Measurements from ENCODE around the gene WNK1. TPM values are rescaled to one million over a fixed set of nuclear protein-coding genes. Genes with fewer than 3 reads are reported as not detected.

The WNK1 gene
- polyA plus RNA-seq, 1 donor (not counting 4 experiments of a cell fraction or from before 2014, with no cell fraction given) = 72.3 TPM

DNA sequence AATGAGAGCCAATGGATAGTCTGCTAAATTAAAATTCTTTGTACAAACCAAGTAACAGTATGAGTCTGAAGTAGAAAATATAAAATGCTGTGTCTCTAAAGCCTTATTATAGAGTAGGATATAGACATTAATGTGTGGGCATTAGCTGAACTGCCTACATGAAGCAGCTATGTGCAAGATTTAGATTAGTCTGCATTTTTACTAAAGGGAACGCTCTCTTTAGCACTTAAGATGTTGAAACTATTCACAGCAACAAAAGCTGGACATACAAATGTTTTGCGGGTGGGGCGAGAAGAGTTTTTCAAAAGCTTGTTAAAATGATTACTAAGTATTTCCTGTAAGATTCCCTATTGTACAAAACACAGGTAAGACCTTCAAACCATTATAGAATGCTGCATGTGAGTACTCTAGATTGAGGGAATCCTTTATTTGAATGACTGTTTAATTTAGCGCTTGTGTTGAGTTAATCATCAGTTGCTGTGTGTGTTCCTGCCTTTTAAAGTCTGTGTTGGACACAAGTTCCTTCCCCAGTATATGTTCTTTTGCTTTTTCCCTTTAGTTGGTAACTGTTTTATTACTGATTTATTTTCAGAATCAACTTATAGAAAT is 110.0 kb downstream of the WNK1 start:
- FAIRE-seq (no peak), DNase-seq (ENCODE audit: low read depth, low spot score) (no peak)
- Histone ChIP-seq H4K20me1 (ENCODE audit: control insufficient read depth, extremely low read depth, insufficient read depth, low read length) (no peaks in the 10 kb centered on the region), H3K9ac (ENCODE audit: control insufficient read depth, extremely low read depth, insufficient read depth, low read length) (no peak overlapping the region), H3K9me3 (ENCODE audit: control insufficient read depth, low read depth, low read length) (no peaks in the 10 kb centered on the region), H3K4me1 (ENCODE audit: control insufficient read depth, extremely low read depth, insufficient read depth, low read length) (peaks cover 8% of the 10 kb centered on the region), H3K27me3 (ENCODE audit: control insufficient read depth, extremely low read depth, insufficient read depth, low read length) (no peaks in the 10 kb centered on the region), H3K4me2 (ENCODE audit: control insufficient read depth, extremely low read depth, insufficient read depth, low read depth, low read length) (no peak overlapping the region), H3K79me2 (ENCODE audit: control insufficient read depth, insufficient read depth, low read length) (no peaks in the 10 kb centered on the region), H3K4me3 (ENCODE audit: control insufficient read depth in 2 of 3, extremely low read depth in 1 of 3, insufficient read depth in 2 of 3, low read depth in 1 of 3, low read length in 3 of 3) (no peak overlapping the region), H2AFZ (ENCODE audit: control insufficient read depth, low read length) (no peak overlapping the region), H3K9me1 (ENCODE audit: control insufficient read depth, extremely low read depth, insufficient read depth, low read length) (no peaks in the 10 kb centered on the region), H3K27ac (ENCODE audit: control insufficient read depth, insufficient read depth, low read length) (no peak overlapping the region), H3K36me3 (ENCODE audit: control insufficient read depth in 2 of 2, extremely low read depth in 1 of 2, insufficient read depth in 2 of 2, low read length in 2 of 2) (peaks cover 9 to 16% of the 10 kb centered on the region in 2 experiments)
- TF ChIP-seq CTCF (optimal IDR thresholded peaks at IDR 0.05 in 1 of 3, IDR thresholded peaks at IDR 0.05 in 1 of 3, conservative IDR thresholded peaks at IDR 0.05 in 1 of 3; ENCODE audit: extremely low read depth in 1 of 3, insufficient read depth in 2 of 3, low read length in 3 of 3) (no peak), EZH2 (IDR thresholded peaks at IDR 0.05; ENCODE audit: low read length) (no peak)
- dilution Hi-C loops (cut with MboI; ENCODE audit: extremely low pct_ligation_motif_present, low sequenced_read_pairs) = no loop called here

DNA sequence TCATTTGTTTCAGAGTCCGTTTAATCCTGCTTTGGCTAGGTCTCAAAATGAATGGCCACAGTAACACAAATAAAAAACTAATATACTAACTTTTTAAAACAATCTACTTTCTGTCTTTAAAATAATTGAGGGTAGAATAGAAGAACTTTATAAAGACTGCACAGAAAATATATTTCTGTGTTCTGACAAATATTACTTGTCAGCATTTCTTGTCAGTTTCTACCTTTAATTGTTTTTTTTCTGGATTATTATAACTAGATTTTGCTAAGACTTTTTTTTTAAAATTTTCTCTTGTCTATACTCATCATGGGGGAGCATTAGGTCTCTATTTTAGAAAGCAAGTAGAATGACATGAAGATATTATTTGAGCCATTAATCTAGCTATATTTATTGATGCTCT is 110.9 kb downstream of the WNK1 start:
- H3K4me1 ChIP-seq (ENCODE audit: control insufficient read depth, extremely low read depth, insufficient read depth, low read length) = peaks cover under 1% of the 10 kb centered on the region
- no peaks in the 10 kb centered on the region for H3K27me3 ChIP-seq (ENCODE audit: control insufficient read depth, extremely low read depth, insufficient read depth, low read length)
- H2AFZ ChIP-seq (ENCODE audit: control insufficient read depth, low read length) = no peak overlapping the region
- H3K9me3 ChIP-seq (ENCODE audit: control insufficient read depth, low read depth, low read length) = no peaks in the 10 kb centered on the region
- H3K9ac ChIP-seq (ENCODE audit: control insufficient read depth, extremely low read depth, insufficient read depth, low read length) = no peak overlapping the region
- H4K20me1 ChIP-seq (ENCODE audit: control insufficient read depth, extremely low read depth, insufficient read depth, low read length) = no peaks in the 10 kb centered on the region
- DNase-seq (ENCODE audit: low read depth, low spot score) (no peak), FAIRE-seq (no peak)
- dilution Hi-C loops (cut with MboI; ENCODE audit: extremely low pct_ligation_motif_present, low sequenced_read_pairs) = no loop called here
- no peaks in the 10 kb centered on the region for H3K9me1 ChIP-seq (ENCODE audit: control insufficient read depth, extremely low read depth, insufficient read depth, low read length)
- no peak overlapping the region for H3K4me2 ChIP-seq (ENCODE audit: control insufficient read depth, extremely low read depth, insufficient read depth, low read depth, low read length)
- TF ChIP-seq EZH2 (IDR thresholded peaks at IDR 0.05; ENCODE audit: low read length) = no peak
- no peak overlapping the region for H3K27ac ChIP-seq (ENCODE audit: control insufficient read depth, insufficient read depth, low read length)
- no peak overlapping the region for H3K4me3 ChIP-seq (ENCODE audit: control insufficient read depth in 2 of 3, extremely low read depth in 1 of 3, insufficient read depth in 2 of 3, low read depth in 1 of 3, low read length in 3 of 3)
- peaks cover 15 to 23% of the 10 kb centered on the region in 2 experiments for H3K36me3 ChIP-seq (ENCODE audit: control insufficient read depth in 2 of 2, extremely low read depth in 1 of 2, insufficient read depth in 2 of 2, low read length in 2 of 2)
- H3K79me2 ChIP-seq (ENCODE audit: control insufficient read depth, insufficient read depth, low read length) = no peaks in the 10 kb centered on the region

DNA sequence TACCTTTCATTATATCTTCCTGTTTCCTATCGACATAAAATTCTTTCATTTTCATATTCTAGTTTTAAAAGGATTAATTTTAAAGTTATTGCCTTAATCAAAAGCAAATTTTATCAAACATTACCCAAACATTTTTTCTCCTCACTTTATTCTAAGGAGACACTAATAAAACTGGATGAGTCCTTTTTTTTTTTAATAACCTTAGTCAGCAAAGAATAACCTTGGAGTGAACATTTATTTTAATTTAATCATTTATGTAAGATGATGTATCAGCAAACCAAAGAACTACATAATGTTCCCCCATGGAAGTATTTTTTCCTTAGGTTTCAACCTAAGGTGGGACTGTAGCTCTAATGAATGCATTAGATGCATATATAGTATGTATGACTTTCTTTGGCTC is 113.2 kb downstream of the WNK1 start:
- no peak overlapping the region for H3K4me3 ChIP-seq (ENCODE audit: control insufficient read depth in 2 of 3, extremely low read depth in 1 of 3, insufficient read depth in 2 of 3, low read depth in 1 of 3, low read length in 3 of 3)
- H3K27me3 ChIP-seq (ENCODE audit: control insufficient read depth, extremely low read depth, insufficient read depth, low read length) = no peaks in the 10 kb centered on the region
- H2AFZ ChIP-seq (ENCODE audit: control insufficient read depth, low read length) = no peak overlapping the region
- peaks cover 17 to 25% of the 10 kb centered on the region in 2 experiments for H3K36me3 ChIP-seq (ENCODE audit: control insufficient read depth in 2 of 2, extremely low read depth in 1 of 2, insufficient read depth in 2 of 2, low read length in 2 of 2)
- H3K4me1 ChIP-seq (ENCODE audit: control insufficient read depth, extremely low read depth, insufficient read depth, low read length) = no peaks in the 10 kb centered on the region
- FAIRE-seq = no peak
- dilution Hi-C loops (cut with MboI; ENCODE audit: extremely low pct_ligation_motif_present, low sequenced_read_pairs) = no loop called here
- no peaks in the 10 kb centered on the region for H3K9me3 ChIP-seq (ENCODE audit: control insufficient read depth, low read depth, low read length)
- no peaks in the 10 kb centered on the region for H3K79me2 ChIP-seq (ENCODE audit: control insufficient read depth, insufficient read depth, low read length)
- H3K27ac ChIP-seq (ENCODE audit: control insufficient read depth, insufficient read depth, low read length) = no peak overlapping the region
- no peaks in the 10 kb centered on the region for H4K20me1 ChIP-seq (ENCODE audit: control insufficient read depth, extremely low read depth, insufficient read depth, low read length)
- TF ChIP-seq CTCF (optimal IDR thresholded peaks at IDR 0.05 in 1 of 3, IDR thresholded peaks at IDR 0.05 in 1 of 3, conservative IDR thresholded peaks at IDR 0.05 in 1 of 3; ENCODE audit: extremely low read depth in 1 of 3, insufficient read depth in 2 of 3, low read length in 3 of 3) (no peak), EZH2 (IDR thresholded peaks at IDR 0.05; ENCODE audit: low read length) (no peak)
- no peak overlapping the region for H3K9ac ChIP-seq (ENCODE audit: control insufficient read depth, extremely low read depth, insufficient read depth, low read length)
- H3K9me1 ChIP-seq (ENCODE audit: control insufficient read depth, extremely low read depth, insufficient read depth, low read length) = no peaks in the 10 kb centered on the region
- no peak for DNase-seq (ENCODE audit: low read depth, low spot score)
- H3K4me2 ChIP-seq (ENCODE audit: control insufficient read depth, extremely low read depth, insufficient read depth, low read depth, low read length) = no peak overlapping the region

Data from keratinocyte (primary cell).